Measurements from ENCODE around the gene C14orf132.
A peak's percentile ranks its signal among the peaks of the same experiment; 100 is the strongest.

The C14orf132 gene

DNA sequence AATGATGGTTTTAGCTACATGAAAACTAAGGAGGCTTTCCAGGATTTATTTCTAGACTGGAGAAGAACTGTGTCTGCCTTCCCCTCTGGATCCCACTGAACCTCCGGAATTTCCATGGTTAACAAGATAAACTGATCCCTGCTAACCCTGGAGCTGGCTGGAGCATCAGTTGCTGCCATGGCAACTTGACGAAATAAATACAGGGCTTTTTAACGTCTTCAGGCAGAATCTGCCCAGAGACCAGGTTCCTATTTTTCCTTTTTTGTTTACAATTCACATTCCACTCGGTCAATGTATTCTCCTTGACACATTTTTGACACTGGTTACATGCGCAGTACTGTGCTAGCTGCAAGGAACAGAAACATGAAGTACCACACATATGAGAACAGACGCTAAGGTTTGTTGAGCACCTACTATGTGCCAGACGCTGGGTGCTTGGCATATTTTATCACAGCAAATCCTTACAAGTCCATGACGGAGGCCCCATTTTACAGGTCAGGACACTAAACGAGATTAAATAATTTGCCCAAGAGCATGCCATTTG, 1.7 kb downstream of the C14orf132 start:
- DNase-seq (ENCODE audit: low spot score): no peak

DNA sequence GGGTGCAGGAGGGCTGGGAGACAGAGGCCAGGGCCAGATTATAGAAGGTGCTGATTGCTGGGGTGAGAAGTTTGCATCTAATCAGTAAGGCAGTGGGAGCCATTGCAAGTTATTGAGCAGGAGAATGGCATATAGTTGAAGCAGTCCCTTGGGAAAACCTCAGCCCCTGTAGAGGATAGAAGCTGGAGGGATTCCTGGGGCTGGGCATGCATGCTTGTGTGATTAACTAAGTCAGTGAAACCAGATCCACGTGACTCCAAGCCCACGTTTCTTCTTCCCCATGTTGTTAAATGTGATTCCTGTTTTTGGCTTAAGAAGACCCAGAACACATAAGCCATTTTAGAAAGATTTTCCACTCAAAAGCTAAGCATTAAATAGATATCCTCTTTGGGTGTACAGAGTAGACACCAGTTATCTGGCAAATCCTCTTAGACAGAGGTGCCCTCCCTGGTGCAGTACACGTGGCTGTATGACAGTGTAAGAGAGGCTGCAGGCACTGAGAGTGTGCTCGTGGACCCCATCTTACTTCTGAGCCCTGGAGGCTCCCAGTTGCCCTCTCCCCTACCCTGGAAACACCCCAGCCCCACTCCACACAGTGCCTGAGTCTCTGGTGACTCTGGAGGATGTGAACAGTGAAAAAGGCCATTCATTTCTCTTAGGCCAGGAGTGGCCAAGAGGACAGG, 3.2 kb downstream of the C14orf132 start:
- DNase-seq (ENCODE audit: low spot score): no peak

DNA sequence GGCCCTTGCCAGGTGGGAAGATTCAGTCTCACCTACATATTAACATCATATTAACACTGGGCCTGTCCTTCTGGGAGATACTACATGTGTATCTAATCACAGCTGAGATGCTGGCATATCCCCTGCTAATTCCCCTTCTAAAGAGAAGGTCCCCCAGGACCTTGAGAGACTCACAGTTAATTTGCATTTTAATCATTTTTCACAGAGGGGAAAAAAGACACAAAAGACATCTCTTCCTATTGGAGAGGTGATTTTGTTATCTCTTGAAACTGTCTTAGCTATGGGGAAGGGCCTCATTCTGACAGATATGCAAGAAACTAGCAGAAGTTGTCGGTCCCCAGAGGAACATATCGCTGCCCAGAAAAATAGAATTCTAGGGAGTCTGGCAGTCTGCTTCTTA, 7.5 kb downstream of the C14orf132 start:
- DNase-seq (ENCODE audit: low spot score): no peak

DNA sequence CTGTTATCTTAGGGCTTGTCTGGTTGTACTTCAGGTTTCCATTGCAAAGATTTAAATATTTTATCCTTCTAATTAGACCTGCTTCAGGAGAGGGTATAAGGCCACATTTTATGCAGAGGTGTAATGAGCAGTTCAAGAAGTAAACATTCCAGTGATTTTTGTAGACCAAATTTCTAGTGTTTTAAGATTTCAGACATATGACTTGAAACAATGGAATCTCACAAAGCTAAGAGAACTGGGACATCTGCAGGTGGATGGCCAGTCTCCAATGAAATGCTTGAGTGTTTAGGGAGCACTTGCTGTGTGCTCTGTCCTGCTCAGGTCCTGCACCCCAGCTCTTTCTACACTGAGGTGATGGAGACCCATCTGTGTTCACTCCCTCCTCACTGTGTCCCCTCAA, 7.9 kb downstream of the C14orf132 start:
- no peak for DNase-seq (ENCODE audit: low spot score)

DNA sequence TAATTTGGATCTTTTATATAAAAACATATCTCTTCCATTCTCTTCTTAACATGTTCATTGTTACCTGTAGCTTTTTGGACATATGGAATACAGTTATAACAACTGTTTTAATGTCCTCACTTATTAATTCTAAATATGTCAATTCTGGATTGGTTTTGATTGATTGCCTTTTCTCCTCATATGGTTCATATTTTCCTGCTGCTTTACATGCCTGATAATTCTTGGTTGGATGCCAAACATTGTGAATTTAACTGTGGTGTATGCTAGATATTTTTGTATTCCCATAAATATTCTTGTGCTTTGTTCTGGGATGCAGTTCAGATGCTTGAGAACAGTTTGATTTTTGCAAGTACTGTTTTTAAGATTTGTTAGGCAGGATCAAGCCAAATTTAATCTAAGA, 10.8 kb downstream of the C14orf132 start:
- no peak for DNase-seq (ENCODE audit: low spot score)

DNA sequence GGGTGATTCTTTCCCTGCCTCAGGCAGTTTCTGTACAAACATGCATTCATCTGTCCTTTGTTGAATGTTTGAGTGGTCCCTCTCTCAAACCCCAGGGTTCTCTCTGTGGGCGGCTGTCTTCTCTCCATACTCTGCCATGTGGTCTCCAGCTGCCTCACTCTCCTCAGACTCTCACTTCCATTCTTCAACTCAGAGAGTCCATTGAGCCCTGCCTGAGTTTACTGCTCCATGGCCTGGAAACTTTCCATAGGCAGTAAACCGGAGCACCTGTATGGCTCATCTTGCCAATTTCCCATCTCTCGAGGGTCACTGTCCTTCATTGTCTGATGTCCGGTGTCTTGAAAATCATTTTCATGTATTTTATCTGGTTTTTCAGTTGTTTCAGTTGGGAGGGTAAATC, 11.3 kb downstream of the C14orf132 start:
- no peak for DNase-seq (ENCODE audit: low spot score)

DNA sequence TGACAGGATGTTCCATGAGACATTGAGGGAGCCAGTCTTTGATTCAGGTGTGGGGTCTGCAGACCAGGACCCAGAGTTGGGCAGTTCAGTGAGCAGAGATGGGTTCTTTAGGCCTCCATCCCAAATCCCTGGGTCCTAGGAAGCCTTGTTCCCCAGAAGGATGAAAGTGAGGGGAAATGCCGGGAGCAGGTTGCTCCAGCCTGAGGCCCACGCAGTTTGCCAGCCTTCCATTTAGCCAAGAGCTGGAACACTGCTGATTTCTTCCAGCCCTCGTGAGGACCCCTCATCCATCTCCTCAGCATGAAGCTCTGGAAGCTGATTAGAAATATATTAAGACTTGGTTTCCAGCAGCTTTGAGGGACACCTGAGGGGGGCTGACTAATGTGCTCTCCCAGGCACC, 12.1 kb downstream of the C14orf132 start:
- DNase-seq (ENCODE audit: low spot score): no peak

DNA sequence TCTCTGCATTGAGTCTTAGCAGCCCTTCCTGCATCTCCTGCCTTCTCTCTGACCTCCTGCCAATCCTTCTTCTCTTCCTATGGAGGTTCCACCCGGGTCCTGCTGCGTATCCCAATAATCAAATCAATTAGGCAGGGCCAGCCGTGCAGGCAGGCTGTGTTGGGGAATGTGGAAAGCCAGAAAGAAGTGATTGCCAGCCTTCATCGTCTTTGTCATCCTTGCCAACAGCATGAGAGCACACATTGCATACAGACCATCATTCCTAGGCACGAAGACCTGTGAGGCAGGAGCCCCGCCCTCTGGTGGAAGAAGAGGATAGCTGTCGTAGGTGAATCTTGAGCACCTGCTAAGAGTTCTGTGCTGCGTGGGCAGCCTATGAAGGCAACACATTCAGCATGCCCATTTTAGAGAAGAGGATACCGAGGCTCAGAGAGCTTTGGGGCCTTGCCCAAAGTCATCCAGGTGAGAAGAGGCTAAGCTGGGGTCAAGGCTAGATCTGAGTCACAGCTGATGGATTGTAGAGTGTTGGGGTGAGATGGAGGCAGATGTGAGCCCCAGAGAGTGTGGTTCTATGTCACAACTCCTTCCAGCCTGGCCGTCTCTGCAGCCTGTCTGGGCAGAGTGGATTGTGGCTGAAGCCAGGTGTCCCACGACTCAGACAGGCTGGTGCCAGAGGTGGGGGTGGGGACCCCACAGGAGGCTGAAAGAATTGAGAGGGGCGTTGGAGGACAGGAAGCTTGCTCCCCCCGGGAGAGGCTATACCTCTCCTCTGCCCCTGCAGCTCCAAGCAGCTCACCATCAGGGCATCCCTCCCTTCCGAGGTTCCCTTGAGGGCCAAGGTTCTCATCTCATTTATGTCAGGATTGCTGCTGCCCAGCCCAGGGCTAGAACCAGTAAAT, 12.7 kb downstream of the C14orf132 start:
- DNase-seq (ENCODE audit: low spot score): no peak

DNA sequence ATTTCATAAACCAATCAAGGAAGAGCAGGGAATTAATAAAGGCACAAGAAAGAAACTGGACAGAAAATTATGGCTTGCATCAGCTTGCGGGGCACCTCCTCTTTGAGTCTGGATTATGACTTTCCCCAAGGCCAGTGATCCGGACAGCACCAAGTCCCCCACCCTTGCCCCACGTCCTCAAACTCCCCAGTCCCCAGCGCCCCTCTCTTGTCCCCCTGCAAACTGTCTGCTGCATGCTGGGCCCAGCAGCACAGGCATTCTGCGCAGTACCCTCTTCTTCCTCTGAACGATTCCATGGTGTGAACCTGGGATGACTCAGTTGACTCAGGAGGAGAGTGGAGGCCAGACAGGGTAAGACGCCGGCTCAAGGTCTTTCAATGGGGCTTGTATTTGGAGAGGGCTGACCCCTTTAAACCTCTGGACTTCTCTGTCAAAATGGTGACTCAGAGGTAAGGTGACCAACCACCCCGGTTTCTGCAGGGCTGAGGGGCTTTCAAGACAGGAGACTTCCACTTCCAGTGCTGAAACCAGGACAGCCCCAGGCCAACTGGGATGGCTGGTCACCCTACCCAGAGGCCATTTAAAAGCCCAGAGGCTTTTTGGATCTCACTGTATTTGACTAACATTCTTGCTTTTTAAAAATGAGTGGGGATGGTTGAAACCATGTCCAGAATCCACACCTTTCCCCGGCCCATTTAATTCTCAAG, 13.5 kb downstream of the C14orf132 start:
- DNase-seq (ENCODE audit: low spot score): no peak

DNA sequence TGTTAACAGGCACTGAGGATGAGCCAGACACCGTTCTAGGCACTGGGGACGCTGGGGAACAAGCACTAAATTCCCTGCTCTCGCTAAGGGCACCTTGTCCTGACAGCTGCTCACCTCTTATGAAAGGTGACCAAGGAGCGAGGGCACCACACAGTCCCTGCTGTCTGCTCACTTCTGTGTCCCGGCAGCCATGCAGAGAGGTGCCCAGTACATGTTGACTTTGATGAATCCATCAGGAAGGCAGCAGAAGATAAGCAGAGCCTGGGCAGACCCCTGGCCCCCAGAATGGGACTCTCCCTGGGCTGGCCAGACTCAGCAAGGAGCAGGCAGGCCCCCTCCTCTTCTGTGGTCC, 14.1 kb downstream of the C14orf132 start:
- DNase-seq (ENCODE audit: low spot score): no peak

DNA sequence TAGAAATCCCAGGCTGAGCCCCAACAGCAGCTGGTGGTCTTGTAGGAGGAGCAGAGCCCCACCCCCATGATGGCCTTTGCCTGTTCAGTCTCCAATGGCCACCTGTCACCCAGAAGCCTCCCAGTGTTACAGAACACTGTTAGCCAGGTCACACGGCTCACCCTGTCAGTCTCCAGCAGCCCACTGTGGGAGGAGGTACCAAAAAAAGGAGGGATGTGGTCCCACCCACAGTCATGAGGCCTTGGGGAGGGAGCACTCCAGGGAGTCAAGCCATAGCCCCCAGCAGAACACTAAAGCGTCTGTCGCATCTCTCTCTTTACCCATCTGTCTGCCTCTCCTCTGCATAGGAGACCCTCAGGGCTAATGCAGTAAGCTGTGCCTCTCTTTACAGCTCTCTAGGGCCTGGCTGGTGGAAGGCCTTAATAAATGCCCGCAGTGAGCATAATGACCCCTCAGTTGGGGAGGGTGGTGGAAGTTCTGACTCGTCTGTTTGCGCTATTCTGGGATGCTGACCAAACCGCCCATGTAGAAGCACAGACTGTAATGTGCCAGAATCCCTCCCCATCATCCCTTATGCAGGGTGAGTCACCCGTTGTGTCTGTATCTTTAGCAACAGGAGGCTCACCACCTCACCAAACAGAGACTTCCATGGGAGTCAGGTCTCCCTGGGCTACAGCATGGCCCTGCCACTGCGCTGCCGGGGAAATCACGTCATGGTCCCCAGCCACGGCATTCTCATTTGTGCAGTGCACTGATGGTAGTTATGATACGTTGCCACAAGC, 14.6 kb downstream of the C14orf132 start:
- peak; percentile 93 for DNase-seq (ENCODE audit: low spot score)

DNA sequence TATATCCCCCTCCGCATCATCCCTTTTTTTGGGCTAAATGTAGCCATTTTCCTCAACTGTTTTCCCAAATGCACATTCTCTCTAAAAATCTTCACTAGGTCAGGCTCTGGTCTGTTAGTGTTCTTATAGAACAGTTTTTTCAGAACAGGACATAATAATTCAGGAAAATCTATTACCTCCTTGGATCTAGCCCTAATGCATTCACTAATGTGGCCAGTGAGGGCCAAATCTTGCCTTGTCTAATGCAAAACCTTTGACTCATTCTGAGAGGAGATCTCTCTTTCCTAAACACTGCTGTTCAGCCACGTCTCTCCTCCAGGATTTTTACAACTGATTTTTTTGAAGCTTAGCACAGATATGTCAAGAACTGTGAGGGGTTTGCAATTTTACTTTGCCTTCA, 15.5 kb downstream of the C14orf132 start:
- DNase-seq (ENCODE audit: low spot score): no peak

DNA sequence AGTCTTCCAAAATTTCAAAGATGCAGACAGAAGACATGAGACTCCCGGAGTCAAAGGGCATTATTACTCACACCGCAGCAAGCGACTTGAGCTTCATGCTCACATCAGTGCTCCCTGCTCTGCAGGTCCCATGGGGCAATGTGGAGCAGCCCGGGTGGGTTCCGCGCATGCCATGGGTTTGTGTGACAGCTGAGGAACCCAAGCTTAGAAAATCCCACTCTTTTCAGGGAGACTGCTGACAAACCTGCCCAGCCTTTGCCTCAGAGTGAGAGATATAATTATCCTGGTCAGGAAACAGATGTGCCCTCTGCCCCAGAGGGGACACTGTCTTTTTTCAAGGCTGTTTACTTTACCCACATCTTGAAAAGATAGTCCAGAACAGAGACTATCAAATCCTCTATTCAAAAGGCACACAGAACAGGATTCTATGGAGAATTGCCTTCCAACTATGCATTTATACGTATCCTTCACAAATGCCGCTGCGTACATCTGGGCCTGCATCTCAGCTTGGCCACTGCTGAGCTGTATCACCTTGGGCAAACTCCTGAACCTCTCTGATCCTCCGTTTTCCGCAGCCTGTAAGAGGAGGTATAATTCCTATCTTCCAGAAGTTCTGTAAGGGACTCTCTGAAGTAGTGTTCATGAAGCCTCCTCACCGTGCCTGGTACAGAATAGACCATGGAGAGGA, 16.0 kb downstream of the C14orf132 start:
- no peak for DNase-seq (ENCODE audit: low spot score)

DNA sequence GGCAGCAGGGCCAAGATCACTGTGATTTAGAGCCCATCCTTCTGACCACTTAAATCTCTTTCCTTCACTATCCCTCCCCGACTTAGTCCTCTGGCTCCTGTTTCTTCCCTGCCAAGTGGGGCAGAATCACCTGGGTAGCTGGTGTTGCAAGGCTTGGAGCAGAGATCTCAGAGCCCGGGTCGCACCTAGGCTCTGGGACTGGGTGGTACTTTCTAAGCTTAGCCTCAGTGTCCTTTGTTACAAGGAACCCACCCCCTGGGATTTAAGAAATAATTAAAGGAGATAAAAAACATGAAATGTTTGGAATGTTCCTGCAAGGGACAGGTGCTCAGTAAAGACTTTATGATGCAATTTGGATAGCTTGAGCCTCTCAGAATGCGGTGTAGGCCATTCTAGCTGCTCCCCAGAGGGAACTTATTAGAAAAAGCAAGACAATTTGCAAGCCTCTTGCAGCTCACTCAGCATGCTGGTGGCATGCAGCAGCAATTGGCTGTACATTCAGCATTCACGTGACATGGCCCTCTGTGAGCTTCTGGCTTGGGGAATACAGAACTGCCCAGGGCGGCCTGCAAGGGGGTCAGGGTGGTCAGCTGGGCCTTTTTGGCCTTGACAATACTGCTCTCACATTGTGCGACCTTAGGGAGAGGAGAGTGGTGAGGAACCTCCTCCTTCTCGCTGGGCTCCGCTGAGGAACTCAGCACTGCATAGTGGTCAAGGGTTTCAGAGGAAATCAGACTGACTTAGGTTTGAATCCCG, 16.8 kb downstream of the C14orf132 start:
- peak; percentile 82 for DNase-seq (ENCODE audit: low spot score)

DNA sequence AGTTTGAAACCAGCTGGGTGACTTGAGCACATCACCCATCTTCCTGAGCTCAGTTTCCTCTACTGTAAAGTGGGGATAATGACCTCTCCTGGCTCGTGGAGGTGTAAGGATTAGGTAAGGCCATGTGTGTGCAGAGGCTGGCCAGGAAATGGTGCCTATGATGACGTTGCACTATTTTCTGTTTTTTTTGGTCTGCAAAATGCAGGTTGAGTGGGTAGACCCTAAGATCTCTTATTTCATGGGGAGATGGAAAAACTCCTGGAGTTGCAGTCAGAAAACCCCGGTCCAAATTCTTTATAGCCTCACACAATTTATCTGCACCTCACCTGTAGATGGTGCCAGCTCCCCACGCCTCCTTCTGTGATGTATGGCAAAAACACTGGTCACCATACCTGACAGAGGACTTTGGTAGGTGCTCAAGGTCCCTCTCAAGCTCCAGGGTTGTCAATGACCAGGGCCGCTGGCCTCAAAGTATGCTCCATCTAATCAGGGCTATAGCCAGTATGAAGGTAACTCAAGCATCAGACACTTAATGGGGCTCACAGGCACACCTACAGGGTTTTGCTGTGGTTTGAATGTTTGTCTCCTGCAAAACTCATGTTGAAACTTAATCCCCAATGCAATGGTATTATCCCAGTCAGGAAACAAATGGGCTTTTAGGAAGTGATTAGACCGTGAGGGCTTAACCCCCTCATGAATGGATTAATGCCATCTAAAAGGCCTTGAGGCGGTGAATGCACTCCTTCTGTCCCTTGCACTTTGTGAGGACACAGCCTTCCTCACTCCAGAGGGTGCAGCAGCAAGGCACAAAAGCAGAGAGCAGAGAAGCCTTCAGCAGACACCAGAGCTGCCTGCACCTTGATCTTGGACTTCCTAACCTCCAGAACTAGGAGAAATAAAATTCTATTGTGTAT, 17.6 kb downstream of the C14orf132 start:
- no peak for DNase-seq (ENCODE audit: low spot score)

DNA sequence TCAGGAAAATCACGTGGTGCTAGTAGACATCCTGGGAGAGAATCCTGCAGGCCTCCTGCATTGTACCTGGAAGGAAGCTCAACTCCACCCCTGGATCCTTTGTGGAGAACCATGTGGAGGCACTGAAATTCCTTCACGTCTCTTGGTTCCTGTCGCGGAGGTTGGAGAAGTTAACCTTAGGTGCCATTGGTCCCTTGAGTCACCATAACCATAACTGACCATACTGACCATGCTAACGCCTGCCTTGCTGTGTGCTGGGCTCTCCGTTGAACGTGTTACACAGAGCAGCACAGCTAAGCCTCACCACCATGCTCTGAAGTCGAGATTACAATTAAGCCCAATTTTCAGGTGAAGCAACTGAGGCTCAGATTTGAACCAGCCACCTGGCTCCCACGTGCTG, 18.6 kb downstream of the C14orf132 start:
- DNase-seq (ENCODE audit: low spot score): no peak

DNA sequence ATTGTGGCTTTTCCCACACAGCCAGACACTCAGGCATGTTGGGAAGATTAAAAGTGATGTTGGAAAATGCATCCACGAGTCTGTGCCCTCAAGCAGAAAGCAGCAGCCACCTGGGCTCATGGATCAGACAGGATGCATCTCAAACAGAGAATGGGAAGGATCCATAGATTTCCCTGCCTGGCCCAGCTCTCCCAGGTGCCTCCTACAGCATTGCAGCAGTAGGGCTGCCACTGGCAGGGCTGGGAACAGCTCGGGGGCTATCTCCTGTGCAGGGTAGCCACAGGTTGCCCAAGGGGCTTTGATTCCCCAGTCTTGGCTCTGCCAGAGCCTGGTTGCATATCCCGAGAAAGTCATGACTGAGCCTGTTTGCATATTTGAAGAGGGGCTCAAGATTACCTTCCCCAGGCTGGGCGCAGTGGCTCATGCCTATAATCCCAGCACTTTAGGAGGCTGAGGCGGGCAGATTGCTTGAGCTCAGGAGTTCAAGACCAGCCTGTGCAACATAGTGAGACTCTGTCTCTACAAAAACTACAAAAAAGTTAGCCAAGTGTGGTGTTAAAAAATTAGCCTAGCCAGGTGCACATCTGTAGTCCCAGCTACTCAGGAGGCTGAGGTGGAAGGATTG, 19.5 kb downstream of the C14orf132 start:
- DNase-seq (ENCODE audit: low spot score): no peak

DNA sequence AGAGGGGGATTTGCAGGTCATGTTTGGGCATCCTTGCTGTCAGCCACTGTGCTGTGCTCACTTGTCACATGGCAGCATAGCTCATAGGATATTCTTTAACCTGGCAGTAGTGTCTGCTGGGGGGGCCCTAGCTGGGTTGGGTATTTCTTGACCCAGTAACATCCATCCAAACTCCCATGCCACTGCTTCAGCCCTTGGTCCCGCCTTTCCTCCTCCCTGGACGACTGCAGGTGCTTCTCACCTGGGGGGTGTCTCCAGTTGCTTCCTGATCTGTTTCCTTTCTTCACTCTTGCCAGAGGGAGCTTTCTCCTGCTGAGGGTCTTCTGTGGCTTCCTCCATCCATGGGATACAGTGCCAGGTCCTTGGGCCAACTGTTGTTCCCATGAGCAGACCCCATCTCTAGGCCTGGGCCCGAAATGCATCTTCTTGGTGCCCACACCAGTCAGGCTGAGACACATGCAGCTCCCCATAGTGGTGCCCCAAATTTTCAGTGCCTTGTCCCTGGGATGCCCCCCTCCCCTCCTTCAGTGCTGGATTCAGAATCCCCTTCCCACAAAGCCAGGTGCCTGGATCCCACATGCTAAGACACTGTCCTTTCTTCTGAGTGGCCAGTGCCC, 20.5 kb downstream of the C14orf132 start:
- DNase-seq (ENCODE audit: low spot score): no peak
